SH-SY5Y (cell line): ENCODE measurements around the gene ASAP2.

ENCODE experiments used
- GATA2 ChIP-seq: IDR thresholded peaks from 2 replicates; pipeline ENCODE4 v1.6.1; 2011; ENCODE audit warnings: mild to moderate bottlenecking, low read depth, low read length
- GATA3 ChIP-seq: IDR thresholded peaks from 2 replicates; pipeline ENCODE4 v1.6.1; 2011; ENCODE audit warnings: low read depth, mild to moderate bottlenecking, low read length, moderate library complexity

- no peak for TF ChIP-seq GATA2
- no peak for TF ChIP-seq GATA3
These were observed 149.1 kb downstream of the ASAP2 start for GRCh38 chr2:9355716-9356115.
